Measurements from ENCODE around the gene CX3CR1.

GRCh38 chr3:39221141-39221530 is 58.7 kb downstream of the CX3CR1 start:
- no peak for TF ChIP-seq CTCF (conservative IDR thresholded peaks at IDR 0.05; ENCODE audit: low read length)
- TF ChIP-seq EZH2phosphoT487 (IDR thresholded peaks at IDR 0.05; ENCODE audit: borderline replicate concordance, low read depth, low read length) = no peak
